OCI-LY7 (cell line): ENCODE measurements around the gene IL6.
"Not testable (repeated sequence)": the region's sequence is repeated elsewhere in the genome, so short reads cannot be mapped to it uniquely, and the experiment has no call there.

ENCODE experiments used
- EZH2phosphoT487 ChIP-seq: fragments of 200-600 bp; sonication (generic); IDR thresholded peaks from 2 replicates; pipeline ENCODE4 v1.6.1; 2018; ENCODE audit warnings: low read depth, borderline replicate concordance, mild to moderate bottlenecking, mixed run types, antibody characterized with exemption, low read length, moderate library complexity, mixed read lengths
- TF ChIP-seq, protein P1 (sequence below): fragments of 200-600 bp; sonication (generic); conservative IDR thresholded peaks from 2 replicates; pipeline ENCODE4 v1.5.1; 2014; ENCODE audit warnings: mild to moderate bottlenecking, antibody characterized with exemption, low read length, moderate library complexity, mixed read lengths

GRCh38 chr7:22708677-22709061 is 18.3 kb upstream of the IL6 start:
- TF ChIP-seq, protein P1, sequence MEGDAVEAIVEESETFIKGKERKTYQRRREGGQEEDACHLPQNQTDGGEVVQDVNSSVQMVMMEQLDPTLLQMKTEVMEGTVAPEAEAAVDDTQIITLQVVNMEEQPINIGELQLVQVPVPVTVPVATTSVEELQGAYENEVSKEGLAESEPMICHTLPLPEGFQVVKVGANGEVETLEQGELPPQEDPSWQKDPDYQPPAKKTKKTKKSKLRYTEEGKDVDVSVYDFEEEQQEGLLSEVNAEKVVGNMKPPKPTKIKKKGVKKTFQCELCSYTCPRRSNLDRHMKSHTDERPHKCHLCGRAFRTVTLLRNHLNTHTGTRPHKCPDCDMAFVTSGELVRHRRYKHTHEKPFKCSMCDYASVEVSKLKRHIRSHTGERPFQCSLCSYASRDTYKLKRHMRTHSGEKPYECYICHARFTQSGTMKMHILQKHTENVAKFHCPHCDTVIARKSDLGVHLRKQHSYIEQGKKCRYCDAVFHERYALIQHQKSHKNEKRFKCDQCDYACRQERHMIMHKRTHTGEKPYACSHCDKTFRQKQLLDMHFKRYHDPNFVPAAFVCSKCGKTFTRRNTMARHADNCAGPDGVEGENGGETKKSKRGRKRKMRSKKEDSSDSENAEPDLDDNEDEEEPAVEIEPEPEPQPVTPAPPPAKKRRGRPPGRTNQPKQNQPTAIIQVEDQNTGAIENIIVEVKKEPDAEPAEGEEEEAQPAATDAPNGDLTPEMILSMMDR, result not testable (repeated sequence)
- TF ChIP-seq EZH2phosphoT487, result not testable (repeated sequence)
